Urinary bladder (tissue), 4 donors: ENCODE results near the gene FGD2. TPM values are rescaled to one million over a fixed set of nuclear protein-coding genes. Genes with fewer than 3 reads are reported as not detected.
A peak's percentile ranks its signal among the peaks of the same experiment; 100 is the strongest.

Experiments
- DNase-seq: peaks from one replicate; pipeline ENCODE4 v3.0.0-alpha.2; 2015; ENCODE audit errors: extremely low spot score
- H3K27ac ChIP-seq: one replicate; pipeline ENCODE4 v1.5.1; 2013; ENCODE audit warnings: low read depth, mild to moderate bottlenecking, moderate library complexity
- H3K36me3 ChIP-seq: one replicate; pipeline ENCODE4 v1.6.1; 2013; ENCODE audit warnings: mild to moderate bottlenecking, moderate library complexity; ENCODE audit not compliant: insufficient read depth
- H3K4me1 ChIP-seq: one replicate; pipeline ENCODE4 v1.6.1; 2013; ENCODE audit warnings: mild to moderate bottlenecking, moderate library complexity; ENCODE audit not compliant: insufficient read depth
- H3K4me3 ChIP-seq: one replicate; pipeline ENCODE4 v1.5.1; 2013; ENCODE audit warnings: low read depth, low read length
- WGBS: extraction: QIAGEN DNeasy Blood & Tissue Kit; methylation state at CpG from one replicate; pipeline ENCODE4 v1.1.7; 2013; 5-methylcytosine and 5-hydroxymethylcytosine counted together
- polyA plus RNA-seq: library from polyadenylated mRNA; stranded (reverse); fragments of 200-250 nt; gene quantifications from one replicate; pipeline ENCODE4 v1.2.3, GENCODE V29; 2013
- total RNA-seq: library from RNA; depleted of rRNA; stranded (reverse); fragments of >200 nt; gene quantifications from one replicate; pipeline ENCODE4 v1.2.3, GENCODE V29; 2014
- donor health status: healthy with polysubstance abuse.
- donor health status: healthy.

Gene FGD2
- total and polyA plus RNA-seq, 2 donors, result 10.5 to 12.8 TPM

- Histone ChIP-seq H3K27ac (no peak overlapping the region), H3K4me3 (no peak overlapping the region), H3K36me3 (peaks cover 2% of the 10 kb centered on the region), H3K4me1 (no peaks in the 10 kb centered on the region)
- WGBS, result 81% methylated on average over 21 of the region's 21 CpGs
- DNase-seq, result no peak
Observed at GRCh38 chr6:37013516-37014491, 8.3 kb downstream of the FGD2 start.

GRCh38 chr6:37014667-37015066 lies 9.2 kb downstream of the FGD2 start:
- Histone ChIP-seq H3K4me3 (no peak overlapping the region), H3K27ac (no peak overlapping the region), H3K36me3 (peaks cover 2% of the 10 kb centered on the region), H3K4me1 (no peaks in the 10 kb centered on the region)
- no peak for DNase-seq
- WGBS, result 93% methylated on average over 12 of the region's 12 CpGs

GRCh38 chr6:37015532-37015931 lies 10.1 kb downstream of the FGD2 start:
- peaks cover 2% of the 10 kb centered on the region for H3K36me3 ChIP-seq
- WGBS, result 93% methylated on average over 9 of the region's 9 CpGs
- H3K27ac ChIP-seq, result no peak overlapping the region
- no peak overlapping the region for H3K4me3 ChIP-seq
- no peaks in the 10 kb centered on the region for H3K4me1 ChIP-seq
- DNase-seq, result no peak

- peaks cover 2% of the 10 kb centered on the region for H3K36me3 ChIP-seq
- H3K4me1 ChIP-seq, result no peaks in the 10 kb centered on the region
- H3K4me3 ChIP-seq, result no peak overlapping the region
- 75% methylated on average over 3 of the region's 3 CpGs for WGBS
- H3K27ac ChIP-seq, result no peak overlapping the region
- DNase-seq, result no peak
Observed at GRCh38 chr6:37016995-37017394, 11.5 kb downstream of the FGD2 start.

GRCh38 chr6:37017606-37018197 lies 12.2 kb downstream of the FGD2 start:
- Histone ChIP-seq H3K27ac (no peak overlapping the region), H3K4me1 (no peaks in the 10 kb centered on the region), H3K36me3 (peaks cover 2% of the 10 kb centered on the region), H3K4me3 (no peak overlapping the region)
- peak; percentile 55 for DNase-seq
- 40% methylated on average over 5 of the region's 5 CpGs for WGBS

- Histone ChIP-seq H3K36me3 (peaks cover 2% of the 10 kb centered on the region), H3K27ac (no peak overlapping the region), H3K4me1 (no peaks in the 10 kb centered on the region), H3K4me3 (no peak overlapping the region)
- WGBS, result 10% methylated on average over 8 of the region's 8 CpGs
- peak; percentile 83 for DNase-seq
Observed at GRCh38 chr6:37018198-37019064, 13.0 kb downstream of the FGD2 start.

GRCh38 chr6:37019065-37019450 lies 13.6 kb downstream of the FGD2 start:
- Histone ChIP-seq H3K4me1 (no peaks in the 10 kb centered on the region), H3K36me3 (peaks cover 2% of the 10 kb centered on the region), H3K4me3 (no peak overlapping the region), H3K27ac (no peak overlapping the region)
- WGBS, result 42% methylated on average over 2 of the region's 2 CpGs
- DNase-seq, result no peak

GRCh38 chr6:37020381-37020780 lies 14.9 kb downstream of the FGD2 start:
- DNase-seq, result no peak
- Histone ChIP-seq H3K27ac (no peak overlapping the region), H3K4me3 (no peak overlapping the region), H3K4me1 (no peaks in the 10 kb centered on the region), H3K36me3 (peaks cover 2% of the 10 kb centered on the region)
- 66% methylated on average over 12 of the region's 12 CpGs for WGBS

- Histone ChIP-seq H3K4me1 (no peaks in the 10 kb centered on the region), H3K27ac (no peak overlapping the region), H3K4me3 (no peak overlapping the region), H3K36me3 (peaks cover 2% of the 10 kb centered on the region)
- DNase-seq, result no peak
- 95% methylated on average over 5 of the region's 5 CpGs for WGBS
Observed at GRCh38 chr6:37020812-37021211, 15.4 kb downstream of the FGD2 start.

GRCh38 chr6:37021356-37022129 lies 16.1 kb downstream of the FGD2 start:
- Histone ChIP-seq H3K36me3 (peaks cover 2% of the 10 kb centered on the region), H3K4me1 (no peaks in the 10 kb centered on the region), H3K4me3 (no peak overlapping the region), H3K27ac (no peak overlapping the region)
- 68% methylated on average over 14 of the region's 14 CpGs for WGBS
- no peak for DNase-seq

- H3K27ac ChIP-seq, result no peak overlapping the region
- H3K4me1 ChIP-seq, result no peaks in the 10 kb centered on the region
- 95% methylated on average over 17 of the region's 17 CpGs for WGBS
- peaks cover 2% of the 10 kb centered on the region for H3K36me3 ChIP-seq
- no peak overlapping the region for H3K4me3 ChIP-seq
- DNase-seq, result no peak
Observed at GRCh38 chr6:37022135-37022863, 16.8 kb downstream of the FGD2 start.

- no peaks in the 10 kb centered on the region for H3K36me3 ChIP-seq
Observed at GRCh38 chr6:37024656-37025337, 19.3 kb downstream of the FGD2 start.

More at GRCh38 chr6:37024656-37025337, 19.3 kb downstream of the FGD2 start:
- 72% methylated on average over 15 of the region's 15 CpGs for WGBS
- Histone ChIP-seq H3K4me1 (no peaks in the 10 kb centered on the region), H3K4me3 (no peak overlapping the region), H3K27ac (no peak overlapping the region)
- no peak for DNase-seq
